HS-27A (cell line): ENCODE results near the gene MTAP.
A peak's percentile ranks its signal among the peaks of the same experiment; 100 is the strongest.

Experiments used
- DNase-seq: peaks from one replicate; pipeline ENCODE4 v3.0.0-alpha.2; 2012; ENCODE audit warnings: low read depth, missing footprints

Gene MTAP

GRCh38 chr9:21802418-21803000, at the start of gene MTAP:
TSS of gene MTAP (plus strand) at chr9:21802636. CDS start at chr9:21802749, 113 bp downstream.
- DNase-seq: peak; percentile 73

DNA sequence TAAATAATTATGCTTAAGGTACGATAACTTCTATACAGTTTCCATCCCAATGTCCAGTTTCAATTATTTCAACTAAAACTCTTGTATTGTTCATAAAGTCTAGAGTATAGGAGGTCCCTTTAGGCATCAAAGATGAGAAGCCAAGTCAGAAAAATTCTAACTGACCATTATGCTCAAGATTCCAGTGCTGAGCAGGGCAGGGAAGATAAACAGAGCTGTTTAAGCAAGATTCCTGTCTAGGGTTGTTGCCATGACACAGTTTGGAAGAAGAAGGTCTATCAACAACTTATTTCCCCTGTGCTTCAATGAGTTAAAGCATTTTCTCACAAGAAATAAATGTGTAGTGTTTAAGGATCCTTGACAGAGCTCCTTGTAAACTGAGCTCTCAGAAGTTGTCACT, 48.9 kb upstream of the MTAP start:
- DNase-seq: no peak

DNA sequence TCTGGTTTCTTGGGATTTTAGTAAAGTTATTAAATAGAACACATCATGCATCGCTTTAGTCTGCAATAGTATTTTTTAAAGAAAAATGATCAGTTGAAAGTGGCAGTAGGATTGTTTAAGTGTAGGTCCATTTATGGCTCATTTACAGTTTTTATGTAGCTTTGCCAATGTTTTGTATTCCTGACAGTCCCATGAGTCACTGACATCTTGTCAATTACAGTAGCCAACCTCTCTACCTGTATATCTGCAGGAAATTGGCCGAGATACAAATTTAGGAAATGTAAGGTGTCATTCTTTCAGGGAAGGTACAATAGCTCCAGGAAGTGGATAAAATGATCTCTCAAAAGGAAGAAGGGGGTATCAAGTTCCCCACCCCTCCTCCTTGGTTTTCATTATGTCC, 47.7 kb upstream of the MTAP start:
- no peak for DNase-seq

GRCh38 chr9:21758540-21758939, 43.9 kb upstream of the MTAP start:
- no peak for DNase-seq

GRCh38 chr9:21761309-21761901, 41.0 kb upstream of the MTAP start:
- no peak for DNase-seq

GRCh38 chr9:21762064-21762463, 40.4 kb upstream of the MTAP start:
- DNase-seq: no peak

DNA sequence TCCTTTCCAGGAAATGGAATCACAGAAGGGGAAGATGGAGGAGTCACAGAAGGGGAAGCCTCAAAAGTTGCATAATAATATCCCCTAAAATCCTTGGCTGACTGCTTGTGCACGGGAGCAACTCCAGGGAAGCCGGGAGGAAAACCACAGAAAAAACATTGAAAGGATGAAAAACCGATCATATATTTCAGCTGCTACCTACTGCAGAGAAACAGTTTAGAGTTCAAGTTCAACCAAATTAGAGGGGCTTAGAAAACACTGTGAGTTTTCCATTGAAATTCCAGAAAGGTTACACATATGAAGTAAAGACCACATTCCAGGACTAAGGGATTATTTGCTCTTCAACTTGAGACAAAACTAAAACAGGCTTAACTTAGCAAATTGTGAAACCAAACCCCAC, 37.6 kb upstream of the MTAP start:
- DNase-seq: no peak

DNA sequence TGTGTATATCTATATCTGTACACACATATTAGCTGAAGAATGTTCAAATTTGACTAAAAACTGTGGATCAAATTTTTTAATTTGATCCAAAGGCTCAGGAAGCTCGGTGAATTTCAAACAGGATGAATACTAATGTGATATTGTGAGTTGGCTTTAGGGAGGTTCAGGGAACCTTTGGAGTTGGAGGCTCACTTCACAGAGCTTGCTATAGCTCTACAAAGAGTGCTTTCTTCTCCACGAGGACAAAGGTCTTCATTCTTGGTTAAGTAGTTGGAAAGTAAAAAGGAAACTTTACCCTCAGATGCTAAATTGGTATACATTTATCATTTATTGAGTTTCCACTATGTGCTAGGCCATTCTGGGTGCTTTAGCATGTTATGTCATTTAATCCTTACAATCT, 36.3 kb upstream of the MTAP start:
- no peak for DNase-seq

GRCh38 chr9:21770871-21771560, 31.4 kb upstream of the MTAP start:
- no peak for DNase-seq

- DNase-seq: no peak
Measured at GRCh38 chr9:21777701-21778100, 24.7 kb upstream of the MTAP start.

- DNase-seq: no peak
Measured at GRCh38 chr9:21778304-21778703, 24.1 kb upstream of the MTAP start.

- no peak for DNase-seq
Measured at GRCh38 chr9:21779397-21779796, 23.0 kb upstream of the MTAP start.

DNA sequence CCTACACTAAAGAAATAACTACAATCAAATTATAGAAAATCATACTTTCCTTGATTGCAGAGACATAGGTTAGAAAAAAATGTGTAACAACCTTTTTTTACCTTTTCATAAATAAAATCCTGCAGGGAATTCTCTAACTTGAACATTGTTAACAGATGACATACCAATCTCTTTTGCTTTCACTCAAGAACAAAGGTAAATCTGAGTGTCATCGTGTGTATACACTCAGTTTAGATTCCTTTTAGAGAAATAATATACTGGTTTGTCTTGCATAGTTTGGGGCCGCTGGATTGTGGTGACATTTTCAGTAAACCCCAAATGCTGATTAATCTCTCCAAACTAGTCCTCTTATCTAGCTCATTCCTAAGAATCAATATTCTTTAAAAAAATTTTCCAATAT, 20.8 kb upstream of the MTAP start:
- no peak for DNase-seq

DNA sequence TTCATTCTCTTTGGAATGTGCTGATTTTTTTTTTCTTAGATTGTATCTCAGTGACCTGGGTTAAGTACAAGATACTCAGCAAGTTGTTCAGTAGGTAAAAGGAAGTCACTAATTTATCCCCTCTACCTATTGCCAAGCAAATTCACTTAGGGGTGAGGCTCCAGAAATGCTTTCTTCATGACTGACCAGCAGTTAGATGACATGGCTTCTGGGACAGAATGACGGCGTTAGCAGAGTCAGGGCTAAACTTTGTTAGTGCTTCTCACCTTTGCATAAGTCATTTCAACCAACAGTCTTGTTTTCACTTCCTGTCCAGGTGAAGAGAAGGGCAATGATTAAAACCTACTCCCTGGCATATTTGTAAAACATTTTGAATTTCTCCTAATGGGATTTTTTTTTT, 20.2 kb upstream of the MTAP start:
- DNase-seq: no peak

DNA sequence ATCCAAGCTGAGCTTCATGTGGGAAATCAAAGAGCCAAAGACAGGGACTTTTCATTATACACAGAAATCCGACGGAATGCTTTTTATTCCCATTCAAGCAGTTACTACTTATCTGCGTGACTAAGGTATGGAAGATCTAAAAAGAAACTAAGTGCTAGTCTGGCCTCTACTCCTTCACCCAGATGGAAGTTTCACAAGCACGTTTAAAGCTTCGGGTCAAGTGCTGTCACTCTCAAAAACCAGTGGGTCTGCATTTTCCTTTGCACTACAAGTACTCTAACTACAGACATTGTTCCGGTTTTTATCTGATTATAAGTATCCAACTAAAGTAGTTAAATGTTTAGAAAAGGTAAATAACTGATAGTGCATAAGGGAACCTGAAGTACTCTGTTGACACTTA, 13.7 kb upstream of the MTAP start:
- DNase-seq: no peak

- DNase-seq: no peak
Measured at GRCh38 chr9:21789541-21790037, 12.8 kb upstream of the MTAP start.

- DNase-seq: no peak
Measured at GRCh38 chr9:21795483-21795882, 7.0 kb upstream of the MTAP start.

DNA sequence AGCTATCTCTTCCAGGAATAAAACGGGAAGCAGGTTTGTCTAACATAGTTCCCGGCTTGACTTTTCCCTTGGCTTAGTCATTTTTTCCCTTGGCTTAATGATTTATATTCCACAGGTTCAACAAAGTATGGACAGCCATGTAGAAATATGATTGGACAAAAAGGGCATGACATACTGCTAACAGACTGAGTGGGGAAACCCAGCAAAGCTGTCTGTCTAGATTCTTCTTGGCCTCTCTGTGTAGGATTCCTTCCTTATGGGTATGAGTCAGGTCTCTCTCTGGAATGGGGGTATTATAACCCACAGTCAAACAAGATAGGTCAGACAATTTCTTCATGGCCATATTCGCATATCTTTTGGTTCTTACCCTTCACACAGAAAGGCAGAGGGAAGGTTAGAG, 5.7 kb upstream of the MTAP start:
- no peak for DNase-seq

DNA sequence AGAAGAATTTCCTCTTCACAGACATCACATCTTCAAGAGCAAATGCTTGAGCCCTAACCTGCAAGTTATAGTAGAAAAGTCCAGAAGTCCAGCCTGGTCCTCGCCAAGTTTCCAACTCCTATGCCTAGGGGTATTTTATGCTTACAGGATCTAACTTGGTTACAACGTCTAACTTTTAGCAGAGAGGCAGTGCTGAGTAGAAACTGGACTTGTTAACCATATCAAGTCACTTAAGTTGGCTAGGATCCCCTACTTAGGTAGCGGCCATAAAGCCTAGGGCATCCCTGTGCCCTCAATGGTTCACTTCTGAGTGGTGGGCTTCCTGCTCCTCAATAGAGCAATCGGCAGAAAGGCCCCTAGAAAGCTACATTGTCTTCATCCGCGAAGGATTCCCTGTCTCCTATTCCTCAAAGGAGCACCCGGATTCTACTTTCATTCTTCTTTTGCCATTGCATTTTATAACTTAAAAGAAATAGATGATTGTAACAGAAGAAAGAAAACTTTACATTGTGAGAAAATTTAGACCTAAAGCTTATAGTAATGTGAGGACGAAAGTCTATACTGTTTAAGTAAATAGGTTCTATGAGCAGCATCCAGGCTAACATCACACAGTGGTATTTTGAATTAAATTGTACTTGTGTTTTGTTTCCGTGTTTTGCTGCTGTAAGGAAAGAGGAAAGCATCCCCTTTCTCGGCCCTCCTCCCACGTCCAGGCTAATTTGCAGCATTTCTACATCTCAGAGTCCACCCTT, 1.3 kb upstream of the MTAP start:
- DNase-seq: no peak

DNA sequence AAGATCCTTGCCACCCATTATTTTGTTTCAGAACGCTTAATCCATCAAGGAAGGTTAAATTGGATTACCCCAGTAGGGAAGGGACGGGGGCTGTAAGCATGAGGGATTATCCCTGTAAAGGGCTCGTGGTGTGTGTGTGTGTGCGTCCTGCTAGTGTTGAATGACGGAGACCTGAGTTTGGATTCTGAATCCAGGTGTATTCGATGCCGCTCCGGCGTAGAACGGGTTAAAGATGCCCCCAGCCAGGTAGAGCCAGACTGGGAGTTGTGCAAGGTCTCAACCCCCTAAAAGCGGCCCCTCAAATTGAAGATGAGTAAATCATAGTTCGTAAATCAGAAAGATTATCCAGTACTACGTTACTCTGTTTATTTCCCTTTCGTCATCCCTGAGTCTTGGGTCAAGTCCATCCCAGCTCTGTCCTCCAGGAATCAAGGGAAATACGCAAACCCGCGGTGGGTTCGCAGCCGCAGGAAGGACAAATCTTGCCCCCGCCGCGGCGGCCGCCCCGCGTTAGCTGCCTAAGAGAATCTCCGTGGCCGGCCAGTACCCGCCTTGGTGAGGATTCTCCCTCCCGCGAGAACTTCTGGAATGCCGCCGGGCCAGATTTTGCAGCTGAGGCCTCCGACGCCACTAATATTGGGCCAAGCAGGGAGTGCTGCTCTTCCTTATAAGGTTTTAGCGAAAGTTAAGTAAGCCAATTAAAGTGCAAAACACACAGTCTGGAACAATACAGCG, 586 bp upstream of the MTAP start:
- DNase-seq: peak; percentile 55

DNA sequence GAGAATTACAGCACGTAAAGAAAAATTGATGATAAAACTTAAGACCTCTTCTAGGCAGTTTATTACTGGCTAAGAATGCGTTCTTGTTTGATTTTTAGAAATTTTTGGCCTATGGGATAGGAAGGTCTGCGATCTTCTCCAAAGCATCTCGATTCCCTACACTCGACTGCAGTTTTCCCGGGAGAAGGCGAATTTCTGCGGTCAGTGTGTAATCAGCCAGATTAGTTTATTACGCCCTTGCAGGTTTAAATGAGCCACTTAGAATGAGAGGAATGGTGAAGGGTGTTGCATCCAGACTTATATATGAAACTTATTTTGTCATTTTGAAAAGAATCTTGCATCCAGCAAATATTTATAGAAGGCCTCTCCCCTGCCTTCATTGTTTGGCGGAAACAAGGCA, 1.2 kb downstream of the MTAP start:
- no peak for DNase-seq

GRCh38 chr9:21804331-21804730, 1.9 kb downstream of the MTAP start:
- DNase-seq: no peak
